ENCODE measurements around the gene KRT17. TPM values are rescaled to one million over a fixed set of nuclear protein-coding genes. Genes with fewer than 3 reads are reported as not detected.

Gene KRT17
- total and polyA plus RNA-seq, 10 of the 15 experiments (the other 5 are each of a cell fraction or from before 2014, with no cell fraction given) = 0.47 to 30.0 (median 2.5) TPM

DNA sequence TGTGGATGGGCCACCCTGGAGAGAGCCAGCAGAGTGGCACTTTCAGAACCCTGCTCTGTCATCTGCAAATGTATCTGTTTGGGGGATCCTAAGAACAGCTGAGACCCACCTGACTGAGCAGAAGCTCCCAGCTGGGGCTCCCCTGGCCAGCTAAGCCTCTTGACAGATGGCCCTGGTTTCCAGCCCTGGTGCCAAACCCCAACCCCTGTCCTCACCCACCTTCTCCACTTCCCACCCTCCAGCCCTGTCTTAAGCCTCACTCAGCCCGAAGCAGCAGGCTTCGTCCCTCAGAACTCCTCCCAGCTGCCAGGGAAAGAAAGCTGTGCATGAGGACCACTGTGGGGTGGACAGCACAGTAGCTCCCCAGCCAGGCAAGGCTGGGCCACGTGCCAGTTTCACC, 49.0 kb downstream of the KRT17 start (continued):
- TF ChIP-seq, protein P1, sequence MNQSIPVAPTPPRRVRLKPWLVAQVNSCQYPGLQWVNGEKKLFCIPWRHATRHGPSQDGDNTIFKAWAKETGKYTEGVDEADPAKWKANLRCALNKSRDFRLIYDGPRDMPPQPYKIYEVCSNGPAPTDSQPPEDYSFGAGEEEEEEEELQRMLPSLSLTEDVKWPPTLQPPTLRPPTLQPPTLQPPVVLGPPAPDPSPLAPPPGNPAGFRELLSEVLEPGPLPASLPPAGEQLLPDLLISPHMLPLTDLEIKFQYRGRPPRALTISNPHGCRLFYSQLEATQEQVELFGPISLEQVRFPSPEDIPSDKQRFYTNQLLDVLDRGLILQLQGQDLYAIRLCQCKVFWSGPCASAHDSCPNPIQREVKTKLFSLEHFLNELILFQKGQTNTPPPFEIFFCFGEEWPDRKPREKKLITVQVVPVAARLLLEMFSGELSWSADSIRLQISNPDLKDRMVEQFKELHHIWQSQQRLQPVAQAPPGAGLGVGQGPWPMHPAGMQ (IDR thresholded peaks at IDR 0.05; ENCODE audit: borderline replicate concordance) = no peak
- TF ChIP-seq, protein P2, sequence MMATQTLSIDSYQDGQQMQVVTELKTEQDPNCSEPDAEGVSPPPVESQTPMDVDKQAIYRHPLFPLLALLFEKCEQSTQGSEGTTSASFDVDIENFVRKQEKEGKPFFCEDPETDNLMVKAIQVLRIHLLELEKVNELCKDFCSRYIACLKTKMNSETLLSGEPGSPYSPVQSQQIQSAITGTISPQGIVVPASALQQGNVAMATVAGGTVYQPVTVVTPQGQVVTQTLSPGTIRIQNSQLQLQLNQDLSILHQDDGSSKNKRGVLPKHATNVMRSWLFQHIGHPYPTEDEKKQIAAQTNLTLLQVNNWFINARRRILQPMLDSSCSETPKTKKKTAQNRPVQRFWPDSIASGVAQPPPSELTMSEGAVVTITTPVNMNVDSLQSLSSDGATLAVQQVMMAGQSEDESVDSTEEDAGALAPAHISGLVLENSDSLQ (IDR thresholded peaks at IDR 0.05) = no peak
- TF ChIP-seq ZNF24 (IDR thresholded peaks at IDR 0.05) (no peak), ZBED1 (IDR thresholded peaks at IDR 0.05; ENCODE audit: borderline replicate concordance) (no peak)
- TF ChIP-seq, protein P3, sequence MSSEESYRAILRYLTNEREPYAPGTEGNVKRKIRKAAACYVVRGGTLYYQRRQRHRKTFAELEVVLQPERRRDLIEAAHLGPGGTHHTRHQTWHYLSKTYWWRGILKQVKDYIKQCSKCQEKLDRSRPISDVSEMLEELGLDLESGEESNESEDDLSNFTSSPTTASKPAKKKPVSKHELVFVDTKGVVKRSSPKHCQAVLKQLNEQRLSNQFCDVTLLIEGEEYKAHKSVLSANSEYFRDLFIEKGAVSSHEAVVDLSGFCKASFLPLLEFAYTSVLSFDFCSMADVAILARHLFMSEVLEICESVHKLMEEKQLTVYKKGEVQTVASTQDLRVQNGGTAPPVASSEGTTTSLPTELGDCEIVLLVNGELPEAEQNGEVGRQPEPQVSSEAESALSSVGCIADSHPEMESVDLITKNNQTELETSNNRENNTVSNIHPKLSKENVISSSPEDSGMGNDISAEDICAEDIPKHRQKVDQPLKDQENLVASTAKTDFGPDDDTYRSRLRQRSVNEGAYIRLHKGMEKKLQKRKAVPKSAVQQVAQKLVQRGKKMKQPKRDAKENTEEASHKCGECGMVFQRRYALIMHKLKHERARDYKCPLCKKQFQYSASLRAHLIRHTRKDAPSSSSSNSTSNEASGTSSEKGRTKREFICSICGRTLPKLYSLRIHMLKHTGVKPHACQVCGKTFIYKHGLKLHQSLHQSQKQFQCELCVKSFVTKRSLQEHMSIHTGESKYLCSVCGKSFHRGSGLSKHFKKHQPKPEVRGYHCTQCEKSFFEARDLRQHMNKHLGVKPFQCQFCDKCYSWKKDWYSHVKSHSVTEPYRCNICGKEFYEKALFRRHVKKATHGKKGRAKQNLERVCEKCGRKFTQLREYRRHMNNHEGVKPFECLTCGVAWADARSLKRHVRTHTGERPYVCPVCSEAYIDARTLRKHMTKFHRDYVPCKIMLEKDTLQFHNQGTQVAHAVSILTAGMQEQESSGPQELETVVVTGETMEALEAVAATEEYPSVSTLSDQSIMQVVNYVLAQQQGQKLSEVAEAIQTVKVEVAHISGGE (CRISPR knock-in tag; IDR thresholded peaks at IDR 0.05) = no peak
